ENCODE measurements around the gene TRMT112. TPM values are rescaled to one million over a fixed set of nuclear protein-coding genes. Genes with fewer than 3 reads are reported as not detected.

Gene TRMT112
- total and polyA plus RNA-seq, 2 of the 8 experiments (the other 6 are each of a cell fraction or from before 2014, with no cell fraction given) = 300 to 650 TPM

DNA sequence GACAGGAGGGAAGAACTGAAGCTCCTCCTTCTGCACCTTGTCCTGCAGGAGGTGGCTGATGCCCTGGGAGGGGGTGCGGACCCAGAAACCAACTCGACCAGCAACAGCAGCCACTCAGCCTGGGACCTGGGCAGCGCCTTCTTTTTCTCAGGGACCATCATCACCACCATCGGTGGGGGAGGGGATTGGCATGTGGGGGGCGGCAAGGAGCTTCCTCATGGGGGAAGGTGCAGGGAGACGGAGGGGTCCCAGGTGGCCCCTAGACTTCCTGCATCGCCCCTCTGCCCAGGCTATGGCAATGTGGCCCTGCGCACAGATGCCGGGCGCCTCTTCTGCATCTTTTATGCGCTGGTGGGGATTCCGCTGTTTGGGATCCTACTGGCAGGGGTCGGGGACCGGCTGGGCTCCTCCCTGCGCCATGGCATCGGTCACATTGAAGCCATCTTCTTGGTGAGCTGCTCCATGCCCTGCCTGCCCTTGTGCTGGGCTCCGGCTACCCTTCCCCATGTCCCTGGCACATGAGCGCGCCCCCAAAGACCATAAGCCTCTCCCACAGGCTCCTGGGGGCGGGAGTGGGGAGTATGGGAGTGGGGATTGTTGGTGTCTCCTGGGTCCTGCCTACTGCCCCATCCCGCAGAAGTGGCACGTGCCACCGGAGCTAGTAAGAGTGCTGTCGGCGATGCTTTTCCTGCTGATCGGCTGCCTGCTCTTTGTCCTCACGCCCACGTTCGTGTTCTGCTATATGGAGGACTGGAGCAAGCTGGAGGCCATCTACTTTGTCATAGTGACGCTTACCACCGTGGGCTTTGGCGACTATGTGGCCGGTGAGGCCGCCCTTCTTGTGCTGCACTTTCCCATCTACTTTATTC, 20.3 kb downstream of the TRMT112 start (continued):
- no peak for TF ChIP-seq CHD7 (IDR thresholded peaks at IDR 0.05; ENCODE audit: insufficient replicate concordance, low read length)
- TF ChIP-seq CBX8 (IDR thresholded peaks at IDR 0.05; ENCODE audit: borderline replicate concordance, low read depth, low read length) = no peak
- TF ChIP-seq RXRA (IDR thresholded peaks at IDR 0.05; ENCODE audit: insufficient read depth, low read depth, low read length) = no peak
- TF ChIP-seq CHD2 (IDR thresholded peaks at IDR 0.05; ENCODE audit: low read length) = no peak
- TF ChIP-seq SRF (IDR thresholded peaks at IDR 0.05; ENCODE audit: low read depth, low read length) = no peak
- TF ChIP-seq MAX (IDR thresholded peaks at IDR 0.05) = peak; percentile 87
- TF ChIP-seq, protein P1, sequence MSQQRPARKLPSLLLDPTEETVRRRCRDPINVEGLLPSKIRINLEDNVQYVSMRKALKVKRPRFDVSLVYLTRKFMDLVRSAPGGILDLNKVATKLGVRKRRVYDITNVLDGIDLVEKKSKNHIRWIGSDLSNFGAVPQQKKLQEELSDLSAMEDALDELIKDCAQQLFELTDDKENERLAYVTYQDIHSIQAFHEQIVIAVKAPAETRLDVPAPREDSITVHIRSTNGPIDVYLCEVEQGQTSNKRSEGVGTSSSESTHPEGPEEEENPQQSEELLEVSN (IDR thresholded peaks at IDR 0.05) = peak; percentile 77
- TF ChIP-seq ASH2L (IDR thresholded peaks at IDR 0.05; ENCODE audit: low read length) = peak; percentile 16
